H9 (cell line): ENCODE data around the gene TCP10L. TPM values are rescaled to one million over a fixed set of nuclear protein-coding genes. Genes with fewer than 3 reads are reported as not detected.
A peak's percentile ranks its signal among the peaks of the same experiment; 100 is the strongest.

Source experiments
- DNase-seq: peaks from one replicate; pipeline ENCODE4 v3.0.0-alpha.2; 2017
- H2AFZ ChIP-seq: one replicate; pipeline ENCODE4 v1.6.1; 2013; ENCODE audit warnings: mild to moderate bottlenecking, low read length, control low read depth, moderate library complexity
- H2AK5ac ChIP-seq: 2 replicates; pipeline ENCODE4 v1.6.1; 2013; ENCODE audit warnings: low read length, control low read depth, mixed read lengths; ENCODE audit not compliant: insufficient read length
- H2BK120ac ChIP-seq: one replicate; pipeline ENCODE4 v1.6.1; 2013; ENCODE audit warnings: low read depth, mild to moderate bottlenecking, low read length, control low read depth, inconsistent platforms; ENCODE audit not compliant: poor library complexity, severe bottlenecking
- H2BK12ac ChIP-seq: 2 replicates; pipeline ENCODE4 v1.6.1; 2013; ENCODE audit warnings: low read length, control low read depth, mixed read lengths, low read depth; ENCODE audit not compliant: insufficient read length
- H2BK15ac ChIP-seq: 2 replicates; pipeline ENCODE4 v1.6.1; 2013; ENCODE audit warnings: low read depth, low read length, control low read depth
- H2BK20ac ChIP-seq: one replicate; pipeline ENCODE4 v1.6.1; 2013; ENCODE audit warnings: low read depth, mild to moderate bottlenecking, low read length, control low read depth, inconsistent platforms; ENCODE audit not compliant: poor library complexity, severe bottlenecking
- H2BK5ac ChIP-seq: 2 replicates; pipeline ENCODE4 v1.6.1; 2013; ENCODE audit warnings: low read length, control low read depth, mixed read lengths; ENCODE audit not compliant: insufficient read length
- H3K14ac ChIP-seq: 2 replicates; pipeline ENCODE4 v1.6.1; 2013; ENCODE audit warnings: low read length, control low read depth; ENCODE audit not compliant: insufficient read depth
- H3K18ac ChIP-seq: 2 replicates; pipeline ENCODE4 v1.6.1; 2013; ENCODE audit warnings: low read depth, mild to moderate bottlenecking, mixed read lengths, low read length, control low read depth; ENCODE audit not compliant: insufficient read length
- H3K23ac ChIP-seq: 2 replicates; pipeline ENCODE4 v1.6.1; 2013; ENCODE audit warnings: low read length, control low read depth, mixed read lengths, low read depth; ENCODE audit not compliant: insufficient read length
- H3K23me2 ChIP-seq: 2 replicates; pipeline ENCODE4 v1.6.1; 2013; ENCODE audit warnings: low read depth, mild to moderate bottlenecking, mixed read lengths, low read length, control low read depth; ENCODE audit not compliant: insufficient read length, poor library complexity, severe bottlenecking
- H3K27ac ChIP-seq: 2 replicates; pipeline ENCODE4 v1.5.1; 2013; ENCODE audit warnings: low read length, control low read depth, mixed read lengths, low read depth; ENCODE audit not compliant: insufficient read length
- H3K27me3 ChIP-seq: 2 replicates; pipeline ENCODE4 v1.6.1; 2013; ENCODE audit warnings: low read length, control low read depth, inconsistent platforms; ENCODE audit not compliant: insufficient read depth
- H3K4ac ChIP-seq: 2 replicates; pipeline ENCODE4 v1.6.1; 2013; ENCODE audit warnings: low read depth, mild to moderate bottlenecking, control low read depth, inconsistent platforms, low read length, moderate library complexity
- H3K4me1 ChIP-seq: 2 replicates; pipeline ENCODE4 v1.6.1; 2013; ENCODE audit warnings: low read length, control low read depth, inconsistent platforms; ENCODE audit not compliant: insufficient read depth
- H3K4me2 ChIP-seq: 2 replicates; pipeline ENCODE4 v1.6.1; 2013; ENCODE audit warnings: low read length, control low read depth, mixed read lengths; ENCODE audit not compliant: insufficient read length, insufficient read depth
- H3K56ac ChIP-seq: 2 replicates; pipeline ENCODE4 v1.6.1; 2013; ENCODE audit warnings: low read depth, mild to moderate bottlenecking, mixed read lengths, low read length, control low read depth; ENCODE audit not compliant: insufficient read length
- H3K79me1 ChIP-seq: 2 replicates; pipeline ENCODE4 v1.6.1; 2013; ENCODE audit warnings: low read depth, mild to moderate bottlenecking, moderate library complexity, low read length, control low read depth, inconsistent platforms; ENCODE audit not compliant: insufficient read depth, poor library complexity, severe bottlenecking
- H3K79me2 ChIP-seq: 2 replicates; pipeline ENCODE4 v1.6.1; 2013; ENCODE audit warnings: low read length, control low read depth, inconsistent platforms; ENCODE audit not compliant: insufficient read depth
- H3K9ac ChIP-seq: 2 replicates; pipeline ENCODE4 v1.6.1; 2013; ENCODE audit warnings: low read length, control low read depth, mixed read lengths; ENCODE audit not compliant: insufficient read length; ENCODE audit errors: extremely low read depth
- H3K9me3 ChIP-seq: one replicate; pipeline ENCODE4 v1.6.1; 2013; ENCODE audit warnings: low read depth, low read length, inconsistent platforms; ENCODE audit not compliant: control insufficient read depth
- H3T11ph ChIP-seq: one replicate; pipeline ENCODE4 v1.6.1; 2013; ENCODE audit warnings: mild to moderate bottlenecking, low read length, control low read depth, inconsistent platforms
- H4K20me1 ChIP-seq: one replicate; pipeline ENCODE4 v1.6.1; 2013; ENCODE audit not compliant: control insufficient read depth, insufficient read length, insufficient read depth
- H4K5ac ChIP-seq: 2 replicates; pipeline ENCODE4 v1.6.1; 2013; ENCODE audit warnings: low read depth, mild to moderate bottlenecking, mixed read lengths, low read length, control low read depth; ENCODE audit not compliant: insufficient read length
- H4K8ac ChIP-seq: replicated peaks from 2 replicates; pipeline ENCODE4 v1.6.1; 2013; ENCODE audit warnings: low read length, control low read depth, mixed read lengths, low read depth; ENCODE audit not compliant: insufficient read length
- H4K91ac ChIP-seq: 2 replicates; pipeline ENCODE4 v1.6.1; 2013; ENCODE audit warnings: low read depth, mild to moderate bottlenecking, moderate library complexity, mixed read lengths, low read length, control low read depth; ENCODE audit not compliant: insufficient read length
- H3K27ac Mint-ChIP-seq, 3 experiments: 2 replicates in 2 of 3; 3 replicates in 1 of 3; pipeline ENCODE4 v1.8.0; 2020 to 2021; ENCODE audit warnings: mixed read lengths in 3 of 3, mild to moderate bottlenecking in 1 of 3, moderate library complexity in 1 of 3
- H3K27me3 Mint-ChIP-seq: 2 replicates; pipeline ENCODE4 v1.8.0; 2021; ENCODE audit warnings: low read depth, mild to moderate bottlenecking, moderate library complexity, mixed read lengths
- H3K36me3 Mint-ChIP-seq, 3 experiments: 2 replicates in 2 of 3; 3 replicates in 1 of 3; pipeline ENCODE4 v1.8.0; 2020 to 2021; ENCODE audit warnings: low read depth in 3 of 3, mixed read lengths in 3 of 3; ENCODE audit not compliant: insufficient read depth in 1 of 3
- H3K4me1 Mint-ChIP-seq, 2 experiments: 2 replicates each; pipeline ENCODE4 v1.8.0; 2020; ENCODE audit warnings: mixed read lengths in 2 of 2
- H3K4me3 Mint-ChIP-seq, 2 experiments: 2 replicates in 1 of 2; 3 replicates in 1 of 2; pipeline ENCODE4 v1.8.0; 2020 to 2021; ENCODE audit warnings: mild to moderate bottlenecking in 2 of 2, mixed read lengths in 2 of 2, moderate library complexity in 1 of 2
- H3K9me3 Mint-ChIP-seq, 2 experiments: 2 replicates in 1 of 2; 3 replicates in 1 of 2; pipeline ENCODE4 v1.8.0; 2020; ENCODE audit warnings: mild to moderate bottlenecking in 2 of 2, mixed read lengths in 2 of 2, moderate library complexity in 1 of 2
- CTCF ChIP-seq: fragments of 200-600 bp; sonication (generic); conservative IDR thresholded peaks from 3 replicates; pipeline ENCODE4 v1.8.0; 2021; ENCODE audit warnings: antibody characterized with exemption, mild to moderate bottlenecking
- WGBS: extraction: QIAGEN DNeasy Blood & Tissue Kit; methylation state at CpG from one replicate; pipeline ENCODE4 v1.1.7; 2013; ENCODE audit warnings: missing lambda C conversion rate, low lambda C conversion rate, mixed read lengths; ENCODE audit not compliant: insufficient read length; ENCODE audit errors: extremely low coverage; 5-methylcytosine and 5-hydroxymethylcytosine counted together
- total RNA-seq: library from RNA; stranded (reverse); gene quantifications from 2 replicates; pipeline ENCODE4 v1.2.1, GENCODE V29; 2021

Gene TCP10L
- total RNA-seq, 1 experiment from 2014 or later = 5.1 TPM

- Histone ChIP-seq H3K23ac (no peak overlapping the region), H3K4me1 (no peaks in the 10 kb centered on the region; the same call in 1 of the 2 replicates), H3K4me2 (peak overlapping the region; percentile 79), H3K79me2 (no peaks in the 10 kb centered on the region), H3K9me3 (no peaks in the 10 kb centered on the region), H2AK5ac (no peak overlapping the region), H3T11ph (no peak overlapping the region), H2BK12ac (no peak overlapping the region), H2BK15ac (no peak overlapping the region), H3K14ac (peak overlapping the region; percentile 14; the same call in 1 of the 2 replicates), H4K8ac (no peak overlapping the region), H3K56ac (no peak overlapping the region), H2BK120ac (no peak overlapping the region), H2BK20ac (no peak overlapping the region), H2BK5ac (no peak overlapping the region), H3K4ac (no peak overlapping the region), H3K23me2 (peaks cover 3% of the 10 kb centered on the region), H4K91ac (no peak overlapping the region), H3K27me3 (no peaks in the 10 kb centered on the region), H2AFZ (no peak overlapping the region), H3K9ac (peak overlapping the region; percentile 23), H4K5ac (no peak overlapping the region), H3K27ac (no peak overlapping the region), H4K20me1 (no peaks in the 10 kb centered on the region), H3K79me1 (no peaks in the 10 kb centered on the region), H3K18ac (no peak overlapping the region)
- peaks cover 21 to 29% (median 28%) of the 10 kb centered on the region in 3 experiments for H3K36me3 Mint-ChIP-seq
- peak; percentile 84 for DNase-seq
- no CpG with 5 or more reads among the region's 61 CpGs for WGBS
- peak; percentile 93 for TF ChIP-seq CTCF
- H3K9me3 Mint-ChIP-seq = peaks cover 18 to 22% of the 10 kb centered on the region in 2 experiments
- peak overlapping the region; percentile 72 to 81 for H3K4me3 Mint-ChIP-seq
- H3K27me3 Mint-ChIP-seq = peaks cover 8% of the 10 kb centered on the region
- H3K27ac Mint-ChIP-seq = peak overlapping the region in 1 of 3 experiments; percentile 3; a peak in 1 of 7 replicates
- peaks cover 24 to 41% of the 10 kb centered on the region in 2 experiments for H3K4me1 Mint-ChIP-seq
These were observed 15.8 kb downstream of the TCP10L start for GRCh38 chr21:32569261-32570230.
